AG04450 (cell line): ENCODE measurements around the gene SNRNP27. TPM values are rescaled to one million over a fixed set of nuclear protein-coding genes. Genes with fewer than 3 reads are reported as not detected.
"Not testable (repeated sequence)": the region's sequence is repeated elsewhere in the genome, so short reads cannot be mapped to it uniquely, and the experiment has no call there.

Source experiments
- CTCF ChIA-PET: fragments of 300-600, 350-600 bp; formaldehyde crosslinking; extraction: SDS; loops from one replicate; lab custom pipeline; 2022; ENCODE audit warnings: antibody characterized with exemption, inconsistent platforms; lab: Charles Lee
- POLR2A ChIA-PET: fragments of 350-600 bp; formaldehyde crosslinking; extraction: SDS; loops from one replicate; lab custom pipeline; 2021; ENCODE audit warnings: antibody characterized with exemption, inconsistent platforms; lab: Yijun Ruan, JAX
- DNase-seq: peaks from one replicate; pipeline ENCODE4 v3.0.0-alpha.2; 2011; ENCODE audit warnings: low read depth, low spot score
- H3K27ac ChIP-seq: one replicate; pipeline ENCODE4 v1.5.1; 2012; ENCODE audit warnings: low read depth, low read length, control low read depth
- H3K27me3 ChIP-seq: one replicate; pipeline ENCODE4 v1.6.0; 2012; ENCODE audit warnings: low read length; ENCODE audit not compliant: control insufficient read depth, insufficient read depth
- H3K4me3 ChIP-seq: 2 replicates; pipeline ENCODE4 v1.5.1; 2011; ENCODE audit warnings: mild to moderate bottlenecking, low read depth, low read length, control low read depth
- H3K9me3 ChIP-seq: 2 replicates; pipeline ENCODE4 v1.5.1; 2012; ENCODE audit warnings: low read length; ENCODE audit not compliant: control insufficient read depth, insufficient read depth
- CTCF ChIP-seq: IDR thresholded peaks from 2 replicates; pipeline ENCODE4 v1.5.1; 2011; ENCODE audit warnings: low read depth, low read length, control low read depth, inconsistent platforms
- polyA plus RNA-seq: library from polyadenylated mRNA; depleted of rRNA; stranded (reverse); fragments of >200 nt; gene quantifications from 2 replicates; pipeline ENCODE4 v1.2.3, GENCODE V29; 2011

SNRNP27 gene
- polyA plus RNA-seq, 1 experiment: 57.8 TPM

GRCh38 chr2:69948032-69948962 is 54.5 kb downstream of the SNRNP27 start:
- TF ChIP-seq CTCF: no peak
- POLR2A ChIA-PET: interaction anchor here (0.6 kb wide), 2 partner anchors 10 to 55 kb away, joined by 3 to 4 read pairs; no protein-coding TSS in a partner anchor
- no peak overlapping the region for H3K27ac ChIP-seq
- H3K4me3 ChIP-seq: no peak overlapping the region
- CTCF ChIA-PET: interaction anchor here (0.7 to 1.7 kb wide), 2 partner anchors 123 to 276 kb away, joined by 3 to 5 read pairs; no protein-coding TSS in a partner anchor
- no peaks in the 10 kb centered on the region for H3K9me3 ChIP-seq
- no peaks in the 10 kb centered on the region for H3K27me3 ChIP-seq
- DNase-seq: no peak

- POLR2A ChIA-PET: no interaction called here
Observed at GRCh38 chr2:69948963-69949645, 55.3 kb downstream of the SNRNP27 start.

GRCh38 chr2:69950241-69950640 is 56.5 kb downstream of the SNRNP27 start:
- Histone ChIP-seq H3K9me3 (no peaks in the 10 kb centered on the region), H3K4me3 (no peak overlapping the region), H3K27me3 (peaks cover 3% of the 10 kb centered on the region), H3K27ac (no peak overlapping the region)
- DNase-seq: no peak
- no peak for TF ChIP-seq CTCF
- ChIA-PET POLR2A (no interaction called here), CTCF (no interaction called here)

More at GRCh38 chr2:69948963-69949645, 55.3 kb downstream of the SNRNP27 start:
- DNase-seq: no peak
- H3K9me3 ChIP-seq: no peaks in the 10 kb centered on the region
- H3K4me3 ChIP-seq: no peak overlapping the region
- H3K27ac ChIP-seq: no peak overlapping the region
- CTCF ChIA-PET: interaction anchor here (1.7 kb wide), 1 partner anchor 122 kb away, joined by 5 read pairs; no protein-coding TSS in a partner anchor
- TF ChIP-seq CTCF: no peak
- peaks cover 2% of the 10 kb centered on the region for H3K27me3 ChIP-seq

- DNase-seq, H3K4me3 ChIP-seq, CTCF ChIA-PET, H3K27ac ChIP-seq, H3K27me3 ChIP-seq, H3K9me3 ChIP-seq, POLR2A ChIA-PET: not testable (repeated sequence)
Observed at GRCh38 chr2:69950671-69951070, 56.9 kb downstream of the SNRNP27 start.

GRCh38 chr2:69952336-69953115 is 58.8 kb downstream of the SNRNP27 start:
- Histone ChIP-seq H3K27ac (no peak overlapping the region), H3K9me3 (no peaks in the 10 kb centered on the region), H3K27me3 (peaks cover 20% of the 10 kb centered on the region), H3K4me3 (no peak overlapping the region)
- ChIA-PET POLR2A (no interaction called here), CTCF (no interaction called here)
- no peak for TF ChIP-seq CTCF
- DNase-seq: no peak
